RWPE2 (cell line): ENCODE results near the gene PATJ.
"Not testable (repeated sequence)": the region's sequence is repeated elsewhere in the genome, so short reads cannot be mapped to it uniquely, and the experiment has no call there.

Experiments used
- ATAC-seq: fragments of 200-7000 bp; cut with Tn5 transposase; 3 replicates; pipeline ENCODE4 v1.9.1; 2021; ENCODE audit warnings: low read depth
- DNase-seq: peaks from one replicate; pipeline ENCODE4 v3.0.0-alpha.2; 2020; ENCODE audit warnings: low spot score
- H3K27ac ChIP-seq: fragments of 450-650 bp; 2 replicates; pipeline ENCODE4 v1.5.1; 2017; ENCODE audit warnings: mild to moderate bottlenecking; ENCODE audit not compliant: poor library complexity, severe bottlenecking
- H3K27me3 ChIP-seq: fragments of 250-450 bp; sonication (Bioruptor Pico); 2 replicates; pipeline ENCODE4 v1.5.1; 2021; ENCODE audit warnings: mild to moderate bottlenecking, moderate library complexity; ENCODE audit not compliant: insufficient read depth, poor library complexity, severe bottlenecking
- H3K36me3 ChIP-seq: fragments of 250-450 bp; sonication (Bioruptor Pico); 2 replicates; pipeline ENCODE4 v1.5.1; 2020; ENCODE audit warnings: low read depth, mild to moderate bottlenecking, moderate library complexity
- H3K4me1 ChIP-seq: fragments of 250-450 bp; sonication (Bioruptor Pico); 2 replicates; pipeline ENCODE4 v1.5.1; 2021; ENCODE audit warnings: mild to moderate bottlenecking, moderate library complexity; ENCODE audit not compliant: insufficient read depth, poor library complexity, severe bottlenecking
- H3K4me3 ChIP-seq: fragments of 250-450 bp; sonication (Bioruptor Pico); 2 replicates; pipeline ENCODE4 v1.5.1; 2021; ENCODE audit warnings: mild to moderate bottlenecking, moderate library complexity; ENCODE audit not compliant: severe bottlenecking
- H3K9me3 ChIP-seq: fragments of 250-450 bp; sonication (Bioruptor Pico); 2 replicates; pipeline ENCODE4 v1.5.1; 2021; ENCODE audit warnings: mild to moderate bottlenecking, moderate library complexity; ENCODE audit not compliant: severe bottlenecking
- CTCF ChIP-seq: fragments of 450-650 bp; IDR thresholded peaks from one replicate; pipeline ENCODE4 v1.5.1; 2017; ENCODE audit warnings: mild to moderate bottlenecking, moderate library complexity; ENCODE audit not compliant: poor library complexity, severe bottlenecking

The PATJ gene

GRCh38 chr1:61781151-61781550, 38.9 kb downstream of the PATJ start:
- H3K4me1 ChIP-seq, result no peaks in the 10 kb centered on the region
- TF ChIP-seq CTCF, result no peak
- no peaks in the 10 kb centered on the region for H3K27me3 ChIP-seq
- H3K9me3 ChIP-seq, result no peaks in the 10 kb centered on the region
- no peak overlapping the region for H3K27ac ChIP-seq
- no peak for DNase-seq
- ATAC-seq, result no peak
- H3K4me3 ChIP-seq, result no peak overlapping the region
- H3K36me3 ChIP-seq, result peaks cover 33% of the 10 kb centered on the region

- H3K27me3 ChIP-seq, result no peaks in the 10 kb centered on the region
- no peak overlapping the region for H3K4me3 ChIP-seq
- ATAC-seq (no peak), DNase-seq (no peak)
- no peak overlapping the region for H3K27ac ChIP-seq
- no peaks in the 10 kb centered on the region for H3K4me1 ChIP-seq
- H3K36me3 ChIP-seq, result peaks cover 35% of the 10 kb centered on the region
- TF ChIP-seq CTCF, result no peak
- H3K9me3 ChIP-seq, result no peaks in the 10 kb centered on the region
These were observed 40.5 kb downstream of the PATJ start for GRCh38 chr1:61782771-61783170.

GRCh38 chr1:61784726-61785125, 42.4 kb downstream of the PATJ start:
- H3K27me3 ChIP-seq, result no peaks in the 10 kb centered on the region
- no peak overlapping the region for H3K27ac ChIP-seq
- H3K9me3 ChIP-seq, result no peaks in the 10 kb centered on the region
- H3K4me3 ChIP-seq, result no peak overlapping the region
- H3K36me3 ChIP-seq, result peaks cover 42% of the 10 kb centered on the region
- TF ChIP-seq CTCF, result no peak
- no peaks in the 10 kb centered on the region for H3K4me1 ChIP-seq
- DNase-seq, result no peak
- ATAC-seq, result no peak

GRCh38 chr1:61790837-61791236, 48.6 kb downstream of the PATJ start:
- TF ChIP-seq CTCF, result no peak
- Histone ChIP-seq H3K9me3 (no peaks in the 10 kb centered on the region), H3K4me1 (no peaks in the 10 kb centered on the region), H3K36me3 (peaks cover 69% of the 10 kb centered on the region), H3K27ac (no peak overlapping the region), H3K27me3 (no peaks in the 10 kb centered on the region), H3K4me3 (no peak overlapping the region)
- ATAC-seq (no peak), DNase-seq (no peak)

- DNase-seq (no peak), ATAC-seq (no peak)
- H3K36me3 ChIP-seq, result peaks cover 89% of the 10 kb centered on the region
- no peak overlapping the region for H3K27ac ChIP-seq
- TF ChIP-seq CTCF, result no peak
- no peaks in the 10 kb centered on the region for H3K9me3 ChIP-seq
- H3K4me1 ChIP-seq, result no peaks in the 10 kb centered on the region
- H3K27me3 ChIP-seq, result no peaks in the 10 kb centered on the region
- H3K4me3 ChIP-seq, result no peak overlapping the region
These were observed 54.9 kb downstream of the PATJ start for GRCh38 chr1:61797045-61797755.

GRCh38 chr1:61801047-61801446, 58.8 kb downstream of the PATJ start:
- not testable (repeated sequence) for H3K4me1 ChIP-seq, H3K4me3 ChIP-seq, DNase-seq, H3K27ac ChIP-seq, H3K9me3 ChIP-seq, H3K27me3 ChIP-seq, ATAC-seq
- peaks cover 99% of the 10 kb centered on the region for H3K36me3 ChIP-seq
